NCI-H345 (cell line): Measurements from ENCODE around the gene DAAM2.

Experiments used
- DNase-seq: peaks from one replicate; lab custom pipeline; 2025; lab: John Stamatoyannopoulos, UW

The DAAM2 gene

GRCh38 chr6:39909701-39910100 lies 117.5 kb downstream of the DAAM2 start:
- DNase-seq: no peak

GRCh38 chr6:39910164-39910563 lies 118.0 kb downstream of the DAAM2 start:
- no peak for DNase-seq

- DNase-seq: no peak
These were observed 118.6 kb downstream of the DAAM2 start for GRCh38 chr6:39910744-39911143.

- peak; percentile 11 for DNase-seq
These were observed 119.4 kb downstream of the DAAM2 start for GRCh38 chr6:39911513-39912125.

- DNase-seq: no peak
These were observed 120.3 kb downstream of the DAAM2 start for GRCh38 chr6:39912446-39912845.

GRCh38 chr6:39913391-39913916 lies 121.3 kb downstream of the DAAM2 start:
- DNase-seq: no peak

- no peak for DNase-seq
These were observed 122.1 kb downstream of the DAAM2 start for GRCh38 chr6:39914239-39914638.

- DNase-seq: no peak
These were observed 123.7 kb downstream of the DAAM2 start for GRCh38 chr6:39915866-39916265.

- no peak for DNase-seq
These were observed 125.2 kb downstream of the DAAM2 start for GRCh38 chr6:39917329-39917728.

- DNase-seq: no peak
These were observed 125.8 kb downstream of the DAAM2 start for GRCh38 chr6:39917981-39918380.

GRCh38 chr6:39918831-39919230 lies 126.7 kb downstream of the DAAM2 start:
- DNase-seq: no peak

GRCh38 chr6:39920157-39920556 lies 128.0 kb downstream of the DAAM2 start:
- DNase-seq: no peak

GRCh38 chr6:39922821-39923220 lies 130.6 kb downstream of the DAAM2 start:
- DNase-seq: no peak

GRCh38 chr6:39923394-39923793 lies 131.2 kb downstream of the DAAM2 start:
- peak; percentile 69 for DNase-seq

- peak; percentile 75 for DNase-seq
These were observed 131.7 kb downstream of the DAAM2 start for GRCh38 chr6:39923861-39924260.

GRCh38 chr6:39924283-39924682 lies 132.1 kb downstream of the DAAM2 start:
- DNase-seq: peak; percentile 12

GRCh38 chr6:39925191-39925930 lies 133.2 kb downstream of the DAAM2 start:
- DNase-seq: no peak

GRCh38 chr6:39925931-39926290 lies 133.7 kb downstream of the DAAM2 start:
- no peak for DNase-seq

GRCh38 chr6:39926668-39927067 lies 134.5 kb downstream of the DAAM2 start:
- no peak for DNase-seq

- DNase-seq: no peak
These were observed 135.0 kb downstream of the DAAM2 start for GRCh38 chr6:39927159-39927558.

- no peak for DNase-seq
These were observed 137.0 kb downstream of the DAAM2 start for GRCh38 chr6:39929039-39929732.

- no peak for DNase-seq
These were observed 137.7 kb downstream of the DAAM2 start for GRCh38 chr6:39929733-39930461.
